ENCODE data around the gene SPPL2A. TPM values are rescaled to one million over a fixed set of nuclear protein-coding genes. Genes with fewer than 3 reads are reported as not detected.

The SPPL2A gene
- polyA plus RNA-seq, 1 of the 3 experiments (the other 2 are of a cell fraction) = 21.6 TPM

DNA sequence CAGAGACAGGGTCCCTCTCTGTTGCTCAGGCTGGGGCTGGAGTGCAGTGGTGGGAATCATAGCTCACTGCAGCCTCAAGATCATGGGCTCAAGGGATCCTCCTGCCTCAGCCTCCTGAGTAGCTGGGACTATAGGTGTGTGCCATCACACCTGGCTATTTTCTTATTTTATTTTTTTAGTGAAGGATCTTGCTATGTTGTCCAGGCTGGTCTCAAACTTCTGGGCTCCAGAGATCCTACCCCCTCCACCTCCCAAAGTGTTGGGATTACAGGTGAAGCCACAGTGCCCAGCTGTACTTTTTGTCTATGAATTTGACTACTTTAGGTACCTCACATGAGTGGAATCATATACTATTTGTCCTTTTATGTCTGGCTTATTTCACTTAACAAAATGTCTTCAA is 49.1 kb upstream of the SPPL2A start:
- DNase-seq = no peak
- Histone ChIP-seq H4K20me1 (ENCODE audit: insufficient read depth) (no peaks in the 10 kb centered on the region), H3K79me2 (ENCODE audit: insufficient read depth) (no peaks in the 10 kb centered on the region), H3K36me3 (replicated peaks in 1 of 2; ENCODE audit: control insufficient read depth in 1 of 2, insufficient read depth in 2 of 2, low read length in 1 of 2) (no peaks in the 10 kb centered on the region), H3K9ac (no peak overlapping the region), H2AFZ (ENCODE audit: low read depth) (no peak overlapping the region), H3F3A (replicated peaks; ENCODE audit: insufficient read depth) (peaks cover 8% of the 10 kb centered on the region), H3K9me2 (no peaks in the 10 kb centered on the region), H3K4me1 (ENCODE audit: control insufficient read depth in 1 of 2, insufficient read depth in 2 of 2, low read depth in 1 of 2, low read length in 1 of 2) (peaks cover 3 to 5% of the 10 kb centered on the region in 2 experiments; a peak in 2 of 4 replicates), H3K27me3 (ENCODE audit: insufficient read depth) (no peaks in the 10 kb centered on the region), H3K9me3 (no peaks in the 10 kb centered on the region), H3K27ac (ENCODE audit: low read depth in 2 of 2, low read length in 1 of 2) (no peak overlapping the region), H3K4me2 (no peak overlapping the region), H3K4me3 (ENCODE audit: low read depth in 2 of 2, low read length in 1 of 2) (no peak overlapping the region)
- ChIA-PET POLR2A (no interaction called here), CTCF (no interaction called here)
- no peak for TF ChIP-seq MXI1 (IDR thresholded peaks at IDR 0.05; ENCODE audit: low read depth, low read length)
- no peak for TF ChIP-seq ELF1 (IDR thresholded peaks at IDR 0.05)
- TF ChIP-seq SMC3 (IDR thresholded peaks at IDR 0.05; ENCODE audit: low read depth, low read length) = no peak

DNA sequence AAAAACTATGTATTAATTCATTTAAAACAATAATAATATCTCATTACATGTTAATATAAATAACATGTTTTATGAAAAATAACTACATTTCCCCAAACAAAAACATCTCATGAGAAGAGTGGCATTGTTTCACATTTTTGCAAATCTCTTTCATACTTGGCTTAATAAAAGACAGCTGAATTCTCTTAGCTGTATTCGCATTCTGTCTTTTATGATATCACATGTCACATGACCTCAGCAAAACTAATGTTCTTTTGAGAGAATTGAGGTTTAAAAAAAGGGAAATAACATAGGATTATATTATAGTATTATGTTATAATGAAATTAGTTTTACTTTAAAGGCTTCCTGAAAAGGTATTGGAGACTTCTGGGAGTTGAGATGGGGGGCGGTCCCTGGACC is 48.4 kb upstream of the SPPL2A start:
- Histone ChIP-seq H3K27me3 (ENCODE audit: insufficient read depth) (no peaks in the 10 kb centered on the region), H2AFZ (ENCODE audit: low read depth) (no peak overlapping the region), H3K9me3 (no peaks in the 10 kb centered on the region), H3K27ac (ENCODE audit: low read depth in 2 of 2, low read length in 1 of 2) (no peak overlapping the region), H3K9ac (no peak overlapping the region), H3K4me3 (ENCODE audit: low read depth in 2 of 2, low read length in 1 of 2) (no peak overlapping the region), H3F3A (replicated peaks; ENCODE audit: insufficient read depth) (peaks cover under 1% of the 10 kb centered on the region), H3K9me2 (no peaks in the 10 kb centered on the region), H3K4me2 (no peak overlapping the region), H3K36me3 (replicated peaks in 1 of 2; ENCODE audit: control insufficient read depth in 1 of 2, insufficient read depth in 2 of 2, low read length in 1 of 2) (no peaks in the 10 kb centered on the region), H3K79me2 (ENCODE audit: insufficient read depth) (no peaks in the 10 kb centered on the region), H3K4me1 (ENCODE audit: control insufficient read depth in 1 of 2, insufficient read depth in 2 of 2, low read depth in 1 of 2, low read length in 1 of 2) (0 out of 4 replicates have a peak, but pooled peaks cover 0 to under 1% of the 10 kb centered on the region in 2 experiments), H4K20me1 (ENCODE audit: insufficient read depth) (no peaks in the 10 kb centered on the region)
- DNase-seq = no peak
- WGBS (ENCODE audit: low lambda C conversion rate) = 69% methylated on average over 2 of the region's 2 CpGs
- ChIA-PET POLR2A (no interaction called here), CTCF (interaction anchor here (1.5 kb wide), 1 partner anchor 63 kb away, joined by 3 read pairs; no protein-coding TSS in a partner anchor)
- TF ChIP-seq NRF1 (IDR thresholded peaks at IDR 0.05; ENCODE audit: low read depth, low read length) = no peak
- TF ChIP-seq, protein P1, sequence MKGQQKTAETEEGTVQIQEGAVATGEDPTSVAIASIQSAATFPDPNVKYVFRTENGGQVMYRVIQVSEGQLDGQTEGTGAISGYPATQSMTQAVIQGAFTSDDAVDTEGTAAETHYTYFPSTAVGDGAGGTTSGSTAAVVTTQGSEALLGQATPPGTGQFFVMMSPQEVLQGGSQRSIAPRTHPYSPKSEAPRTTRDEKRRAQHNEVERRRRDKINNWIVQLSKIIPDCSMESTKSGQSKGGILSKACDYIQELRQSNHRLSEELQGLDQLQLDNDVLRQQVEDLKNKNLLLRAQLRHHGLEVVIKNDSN (IDR thresholded peaks at IDR 0.05; ENCODE audit: borderline replicate concordance, low read depth) = peak; percentile 40; the same call in 1 of the 2 replicates

DNA sequence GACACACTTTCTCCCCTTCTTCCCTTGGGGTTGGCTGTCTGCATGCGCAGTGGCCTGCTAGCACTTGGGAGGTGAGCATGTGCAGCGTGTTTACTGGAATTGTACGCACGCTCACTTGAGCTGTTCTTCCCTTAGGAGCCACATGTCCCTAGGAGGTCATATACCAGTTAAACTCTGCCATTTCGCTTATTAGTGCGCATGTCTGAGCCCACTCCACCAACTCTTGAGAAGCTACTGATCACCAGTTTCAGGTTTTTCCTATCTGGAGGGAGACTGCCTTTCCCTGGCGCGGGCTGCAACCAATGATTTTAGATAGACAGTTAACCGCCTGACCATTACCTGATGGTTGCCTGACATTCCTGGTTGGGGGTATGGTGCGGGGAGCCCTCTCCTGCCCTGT is 47.6 kb upstream of the SPPL2A start:
- 97% methylated on average over 10 of the region's 10 CpGs for WGBS (ENCODE audit: low lambda C conversion rate)
- TF ChIP-seq, protein P2, sequence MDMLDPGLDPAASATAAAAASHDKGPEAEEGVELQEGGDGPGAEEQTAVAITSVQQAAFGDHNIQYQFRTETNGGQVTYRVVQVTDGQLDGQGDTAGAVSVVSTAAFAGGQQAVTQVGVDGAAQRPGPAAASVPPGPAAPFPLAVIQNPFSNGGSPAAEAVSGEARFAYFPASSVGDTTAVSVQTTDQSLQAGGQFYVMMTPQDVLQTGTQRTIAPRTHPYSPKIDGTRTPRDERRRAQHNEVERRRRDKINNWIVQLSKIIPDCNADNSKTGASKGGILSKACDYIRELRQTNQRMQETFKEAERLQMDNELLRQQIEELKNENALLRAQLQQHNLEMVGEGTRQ (IDR thresholded peaks at IDR 0.05; ENCODE audit: borderline replicate concordance, low read depth, low read length) = no peak
- TF ChIP-seq FOSL2 (IDR thresholded peaks at IDR 0.05; ENCODE audit: borderline replicate concordance, low read depth) (no peak), MXI1 (IDR thresholded peaks at IDR 0.05; ENCODE audit: low read depth, low read length) (no peak), GATA2 (CRISPR knock-in tag; IDR thresholded peaks at IDR 0.05) (no peak), TCF12 (IDR thresholded peaks at IDR 0.05) (no peak), GABPA (IDR thresholded peaks at IDR 0.05; ENCODE audit: low read depth) (no peak), RXRA (IDR thresholded peaks at IDR 0.05; ENCODE audit: borderline replicate concordance, low read depth) (no peak), JUND (IDR thresholded peaks at IDR 0.05) (no peak), RCOR1 (IDR thresholded peaks at IDR 0.05; ENCODE audit: low read length) (no peak)
- TF ChIP-seq, protein P3, sequence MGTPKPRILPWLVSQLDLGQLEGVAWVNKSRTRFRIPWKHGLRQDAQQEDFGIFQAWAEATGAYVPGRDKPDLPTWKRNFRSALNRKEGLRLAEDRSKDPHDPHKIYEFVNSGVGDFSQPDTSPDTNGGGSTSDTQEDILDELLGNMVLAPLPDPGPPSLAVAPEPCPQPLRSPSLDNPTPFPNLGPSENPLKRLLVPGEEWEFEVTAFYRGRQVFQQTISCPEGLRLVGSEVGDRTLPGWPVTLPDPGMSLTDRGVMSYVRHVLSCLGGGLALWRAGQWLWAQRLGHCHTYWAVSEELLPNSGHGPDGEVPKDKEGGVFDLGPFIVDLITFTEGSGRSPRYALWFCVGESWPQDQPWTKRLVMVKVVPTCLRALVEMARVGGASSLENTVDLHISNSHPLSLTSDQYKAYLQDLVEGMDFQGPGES (IDR thresholded peaks at IDR 0.05; ENCODE audit: low read depth, low read length) = no peak
- TF ChIP-seq, protein P4, sequence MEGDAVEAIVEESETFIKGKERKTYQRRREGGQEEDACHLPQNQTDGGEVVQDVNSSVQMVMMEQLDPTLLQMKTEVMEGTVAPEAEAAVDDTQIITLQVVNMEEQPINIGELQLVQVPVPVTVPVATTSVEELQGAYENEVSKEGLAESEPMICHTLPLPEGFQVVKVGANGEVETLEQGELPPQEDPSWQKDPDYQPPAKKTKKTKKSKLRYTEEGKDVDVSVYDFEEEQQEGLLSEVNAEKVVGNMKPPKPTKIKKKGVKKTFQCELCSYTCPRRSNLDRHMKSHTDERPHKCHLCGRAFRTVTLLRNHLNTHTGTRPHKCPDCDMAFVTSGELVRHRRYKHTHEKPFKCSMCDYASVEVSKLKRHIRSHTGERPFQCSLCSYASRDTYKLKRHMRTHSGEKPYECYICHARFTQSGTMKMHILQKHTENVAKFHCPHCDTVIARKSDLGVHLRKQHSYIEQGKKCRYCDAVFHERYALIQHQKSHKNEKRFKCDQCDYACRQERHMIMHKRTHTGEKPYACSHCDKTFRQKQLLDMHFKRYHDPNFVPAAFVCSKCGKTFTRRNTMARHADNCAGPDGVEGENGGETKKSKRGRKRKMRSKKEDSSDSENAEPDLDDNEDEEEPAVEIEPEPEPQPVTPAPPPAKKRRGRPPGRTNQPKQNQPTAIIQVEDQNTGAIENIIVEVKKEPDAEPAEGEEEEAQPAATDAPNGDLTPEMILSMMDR (IDR thresholded peaks at IDR 0.05) = no peak

More for the DNA sequence above, 47.6 kb upstream of the SPPL2A start:
- no peaks in the 10 kb centered on the region for H3K9me2 ChIP-seq
- H3K27ac ChIP-seq (ENCODE audit: low read depth in 2 of 2, low read length in 1 of 2) = no peak overlapping the region
- ChIA-PET CTCF (interaction anchor here (1.5 kb wide), 1 partner anchor 64 kb away, joined by 3 read pairs; no protein-coding TSS in a partner anchor), POLR2A (no interaction called here)
- H3K9me3 ChIP-seq = no peaks in the 10 kb centered on the region
- H3K4me2 ChIP-seq = no peak overlapping the region
- no peak overlapping the region for H2AFZ ChIP-seq (ENCODE audit: low read depth)
- no peaks in the 10 kb centered on the region for H3K27me3 ChIP-seq (ENCODE audit: insufficient read depth)
- H3K4me1 ChIP-seq (ENCODE audit: control insufficient read depth in 1 of 2, insufficient read depth in 2 of 2, low read depth in 1 of 2, low read length in 1 of 2) = no peaks in the 10 kb centered on the region
- H4K20me1 ChIP-seq (ENCODE audit: insufficient read depth) = no peaks in the 10 kb centered on the region
- H3F3A ChIP-seq (replicated peaks; ENCODE audit: insufficient read depth) = no peaks in the 10 kb centered on the region
- H3K36me3 ChIP-seq (replicated peaks in 1 of 2; ENCODE audit: control insufficient read depth in 1 of 2, insufficient read depth in 2 of 2, low read length in 1 of 2) = no peaks in the 10 kb centered on the region
- DNase-seq = no peak
- H3K4me3 ChIP-seq (ENCODE audit: low read depth in 2 of 2, low read length in 1 of 2) = no peak overlapping the region
- H3K9ac ChIP-seq = no peak overlapping the region
- no peaks in the 10 kb centered on the region for H3K79me2 ChIP-seq (ENCODE audit: insufficient read depth)

All from SK-N-SH (cell line).